Activated CD4-positive, alpha-beta memory T cell treated with anti-CD3 and anti-CD28 coated beads for 36 hours (primary cell): ENCODE results near the gene PITX1. TPM values are rescaled to one million over a fixed set of nuclear protein-coding genes. Genes with fewer than 3 reads are reported as not detected.
A peak's percentile ranks its signal among the peaks of the same experiment; 100 is the strongest.

ENCODE experiments used
- CTCF ChIA-PET: fragments of 350-600 bp; sonication (Branson Sonifier 250); formaldehyde crosslinking; loops from one replicate; lab custom pipeline; 2021; ENCODE audit warnings: antibody characterized with exemption, inconsistent platforms; lab: Charles Lee
- POLR2A ChIA-PET: fragments of 350-600 bp; sonication (Branson Sonifier 250); formaldehyde crosslinking; loops from one replicate; lab custom pipeline; 2021; ENCODE audit warnings: antibody characterized with exemption; lab: Charles Lee
- DNase-seq: peaks from one replicate; pipeline ENCODE4 v3.0.0-alpha.2; 2020
- H3K27ac Mint-ChIP-seq: one replicate; pipeline ENCODE4 v1.8.0; 2021; ENCODE audit warnings: mixed read lengths
- H3K27me3 Mint-ChIP-seq: one replicate; pipeline ENCODE4 v1.8.0; 2021; ENCODE audit warnings: mixed read lengths
- H3K36me3 Mint-ChIP-seq: one replicate; pipeline ENCODE4 v1.8.0; 2021; ENCODE audit warnings: mixed read lengths
- H3K4me1 Mint-ChIP-seq: one replicate; pipeline ENCODE4 v1.8.0; 2021; ENCODE audit warnings: low read depth, mixed read lengths
- H3K4me3 Mint-ChIP-seq: one replicate; pipeline ENCODE4 v1.8.0; 2021; ENCODE audit warnings: mild to moderate bottlenecking, mixed read lengths
- H3K9me3 Mint-ChIP-seq: one replicate; pipeline ENCODE4 v1.8.0; 2021; ENCODE audit warnings: mixed read lengths
- intact Hi-C: fragments of 100-400 bp; cut with micrococcal nuclease; formaldehyde crosslinking; loops from one replicate; pipeline ENCODE4 v1.15.1; 2023
- total RNA-seq, 2 experiments: library from RNA; stranded (reverse); gene quantifications; one replicate each; pipeline ENCODE4 v1.2.3, GENCODE V29; 2021

Gene PITX1
- total RNA-seq, 2 experiments from 2014 or later: 0.14 to 0.22 TPM

- ChIA-PET CTCF (interaction anchor here (1.3 kb wide), 1 partner anchor 160 kb away, joined by 3 read pairs; no protein-coding TSS in a partner anchor), POLR2A (no interaction called here)
- no peaks in the 10 kb centered on the region for H3K9me3 Mint-ChIP-seq
- peak overlapping the region; percentile 43 for H3K4me3 Mint-ChIP-seq
- no peaks in the 10 kb centered on the region for H3K36me3 Mint-ChIP-seq
- H3K4me1 Mint-ChIP-seq: peaks cover 35% of the 10 kb centered on the region
- intact Hi-C loops: loop anchor here (10.0 kb wide), 1 partner anchor 514 kb away; no protein-coding TSS in a partner anchor
- H3K27ac Mint-ChIP-seq: no peak overlapping the region
- no peak for DNase-seq
- H3K27me3 Mint-ChIP-seq: peaks cover 67% of the 10 kb centered on the region
These were observed 2.8 kb downstream of the PITX1 start for GRCh38 chr5:135030956-135031812.

GRCh38 chr5:135030123-135030955, 3.7 kb downstream of the PITX1 start:
- no peak for DNase-seq
- ChIA-PET POLR2A (no interaction called here), CTCF (interaction anchor here (1.3 kb wide), 1 partner anchor 161 kb away, joined by 3 read pairs; no protein-coding TSS in a partner anchor)
- Mint-ChIP-seq H3K9me3 (no peaks in the 10 kb centered on the region), H3K4me3 (peak overlapping the region; percentile 43), H3K27me3 (peaks cover 61% of the 10 kb centered on the region), H3K27ac (no peak overlapping the region), H3K36me3 (no peaks in the 10 kb centered on the region), H3K4me1 (peaks cover 35% of the 10 kb centered on the region)
- intact Hi-C loops: loop anchor here (10.0 kb wide), 1 partner anchor 514 kb away; no protein-coding TSS in a partner anchor

- ChIA-PET CTCF (no interaction called here), POLR2A (no interaction called here)
- DNase-seq: no peak
- Mint-ChIP-seq H3K36me3 (no peaks in the 10 kb centered on the region), H3K27me3 (peaks cover 54% of the 10 kb centered on the region), H3K4me1 (peaks cover 30% of the 10 kb centered on the region), H3K9me3 (no peaks in the 10 kb centered on the region), H3K4me3 (no peak overlapping the region), H3K27ac (no peak overlapping the region)
- intact Hi-C loops: loop anchor here (1.0 to 10.0 kb wide), 2 partner anchors 10 to 515 kb away; no protein-coding TSS in a partner anchor
These were observed 4.4 kb downstream of the PITX1 start for GRCh38 chr5:135029477-135030122.

- DNase-seq: no peak
- ChIA-PET CTCF (no interaction called here), POLR2A (no interaction called here)
- Mint-ChIP-seq H3K27me3 (peaks cover 52% of the 10 kb centered on the region), H3K36me3 (no peaks in the 10 kb centered on the region), H3K4me3 (no peak overlapping the region), H3K4me1 (peaks cover 28% of the 10 kb centered on the region), H3K9me3 (no peaks in the 10 kb centered on the region), H3K27ac (no peak overlapping the region)
- intact Hi-C loops: loop anchor here (1.0 kb wide), 1 partner anchor 10 kb away; no protein-coding TSS in a partner anchor
These were observed 5.1 kb downstream of the PITX1 start for GRCh38 chr5:135028791-135029476.

GRCh38 chr5:135027697-135028615, 6.1 kb downstream of the PITX1 start:
- ChIA-PET POLR2A (no interaction called here), CTCF (no interaction called here)
- no peaks in the 10 kb centered on the region for H3K9me3 Mint-ChIP-seq
- intact Hi-C loops: no loop called here
- H3K4me3 Mint-ChIP-seq: no peak overlapping the region
- no peak for DNase-seq
- H3K27ac Mint-ChIP-seq: no peak overlapping the region
- no peaks in the 10 kb centered on the region for H3K36me3 Mint-ChIP-seq
- H3K27me3 Mint-ChIP-seq: peaks cover 47% of the 10 kb centered on the region
- H3K4me1 Mint-ChIP-seq: peaks cover 24% of the 10 kb centered on the region

GRCh38 chr5:135027266-135027696, 6.7 kb downstream of the PITX1 start:
- CTCF ChIA-PET: no interaction called here
- Mint-ChIP-seq H3K27me3 (peaks cover 44% of the 10 kb centered on the region), H3K9me3 (no peaks in the 10 kb centered on the region), H3K36me3 (no peaks in the 10 kb centered on the region), H3K4me1 (peaks cover 22% of the 10 kb centered on the region), H3K4me3 (no peak overlapping the region), H3K27ac (no peak overlapping the region)
- DNase-seq: no peak
- POLR2A ChIA-PET: no interaction called here
- intact Hi-C loops: no loop called here

GRCh38 chr5:135026645-135027265, 7.3 kb downstream of the PITX1 start:
- Mint-ChIP-seq H3K9me3 (no peaks in the 10 kb centered on the region), H3K27me3 (peaks cover 40% of the 10 kb centered on the region), H3K4me3 (no peak overlapping the region), H3K36me3 (no peaks in the 10 kb centered on the region), H3K27ac (no peak overlapping the region), H3K4me1 (peaks cover 19% of the 10 kb centered on the region)
- no peak for DNase-seq
- intact Hi-C loops: no loop called here
- ChIA-PET CTCF (interaction anchor here (1.1 kb wide), 1 partner anchor 12 kb away, joined by 3 read pairs; no protein-coding TSS in a partner anchor), POLR2A (no interaction called here)

GRCh38 chr5:135025730-135026644, 8.0 kb downstream of the PITX1 start:
- no peaks in the 10 kb centered on the region for H3K36me3 Mint-ChIP-seq
- peaks cover 15% of the 10 kb centered on the region for H3K4me1 Mint-ChIP-seq
- no peaks in the 10 kb centered on the region for H3K9me3 Mint-ChIP-seq
- no peak overlapping the region for H3K27ac Mint-ChIP-seq
- ChIA-PET CTCF (interaction anchor here (1.1 kb wide), 1 partner anchor 13 kb away, joined by 3 read pairs; no protein-coding TSS in a partner anchor), POLR2A (no interaction called here)
- no peak overlapping the region for H3K4me3 Mint-ChIP-seq
- DNase-seq: no peak
- intact Hi-C loops: no loop called here
- H3K27me3 Mint-ChIP-seq: peaks cover 34% of the 10 kb centered on the region

GRCh38 chr5:135024956-135025729, 8.9 kb downstream of the PITX1 start:
- ChIA-PET POLR2A (no interaction called here), CTCF (no interaction called here)
- Mint-ChIP-seq H3K27me3 (peaks cover 25% of the 10 kb centered on the region), H3K4me3 (no peak overlapping the region), H3K27ac (no peak overlapping the region), H3K36me3 (no peaks in the 10 kb centered on the region), H3K4me1 (peaks cover 8% of the 10 kb centered on the region), H3K9me3 (no peaks in the 10 kb centered on the region)
- intact Hi-C loops: no loop called here
- no peak for DNase-seq
